HCT116 (cell line): ENCODE results near the gene VPS11. TPM values are rescaled to one million over a fixed set of nuclear protein-coding genes. Genes with fewer than 3 reads are reported as not detected.

Experiments
- ATAC-seq: fragments of 200-7000 bp; cut with Tn5 transposase; 2 replicates; pipeline ENCODE4 v1.9.1; 2020; ENCODE audit warnings: mild to moderate bottlenecking, moderate library complexity
- BruUV-seq: library from RNA; stranded (reverse); fragments of 400-500 nt; replicated peaks from 2 replicates; lab custom pipeline; 2021; lab: Mats Ljungman, UMichigan
- CTCF ChIA-PET: fragments of 300-600 bp; sonication (Branson Sonifier 250); formaldehyde crosslinking; loops from one replicate; lab custom pipeline; 2021; ENCODE audit warnings: antibody characterized with exemption; lab: Charles Lee
- POLR2A ChIA-PET: fragments of 300-600, 350-600 bp; sonication (Branson Sonifier 250); formaldehyde crosslinking; loops from one replicate; lab custom pipeline; 2021; ENCODE audit warnings: antibody characterized with exemption; lab: Charles Lee
- RAD21 ChIA-PET, 2 experiments: fragments of 300-600 bp; sonication (Branson Sonifier 250); formaldehyde crosslinking; loops; one replicate each; lab custom pipeline; 2023; ENCODE audit warnings: low total read pairs in 2 of 2; ENCODE audit not compliant: uncharacterized antibody in 2 of 2, unreplicated experiment in 2 of 2, low non-redundant PET in 1 of 2; lab: Charles Lee
- DNase-seq: peaks from one replicate; pipeline ENCODE4 v3.0.0-alpha.2; 2010; ENCODE audit warnings: low read depth, low spot score
- H2AFZ ChIP-seq: fragments of 200-600 bp; shearing (Covaris generic), sonication (generic); 2 replicates; pipeline ENCODE4 v1.6.1; 2017; ENCODE audit warnings: low read depth, mixed run types, mixed read lengths, antibody characterized with exemption, low read length; ENCODE audit not compliant: poor library complexity, severe bottlenecking
- H3K27ac ChIP-seq: 2 replicates; pipeline ENCODE4 v1.5.1; 2012; ENCODE audit warnings: low read depth, low read length
- H3K27me3 ChIP-seq: fragments of 200-600 bp; sonication (generic); 2 replicates; pipeline ENCODE4 v1.6.1; 2016; ENCODE audit warnings: mixed run types, low read length, mixed read lengths; ENCODE audit not compliant: insufficient read depth
- H3K36me3 ChIP-seq, 2 experiments: fragments of 200-500 bp in 1 of 2; fragments of 200-600 bp in 1 of 2; sonication (Bioruptor generic) in 1 of 2; sonication (generic) in 1 of 2; 2 replicates each; pipeline versions ENCODE4 v1.5.1 to v1.6.1; 2014 to 2016; ENCODE audit warnings: low read length in 2 of 2, inconsistent platforms in 1 of 2, mixed read lengths in 1 of 2, mixed run types in 1 of 2; ENCODE audit not compliant: insufficient read depth in 2 of 2, control insufficient read depth in 1 of 2
- H3K4me1 ChIP-seq, 2 experiments: fragments of 200-600 bp in 1 of 2; sonication (generic) in 1 of 2; 2 replicates each; pipeline versions ENCODE4 v1.5.1 to v1.6.1; 2012 to 2017; ENCODE audit warnings: low read length in 2 of 2, inconsistent platforms in 1 of 2, mild to moderate bottlenecking in 1 of 2, mixed read lengths in 1 of 2, mixed run types in 1 of 2, moderate library complexity in 1 of 2; ENCODE audit not compliant: insufficient read depth in 2 of 2, control insufficient read depth in 1 of 2
- H3K4me2 ChIP-seq: fragments of 200-600 bp; sonication (generic); 2 replicates; pipeline ENCODE4 v1.6.1; 2017; ENCODE audit warnings: mixed run types, low read length, mixed read lengths
- H3K4me3 ChIP-seq, 2 experiments: fragments of 200-600 bp in 1 of 2; sonication (generic) in 1 of 2; replicated peaks in 1 of 2; 2 replicates each; pipeline ENCODE4 v1.5.1; 2011 to 2016; ENCODE audit warnings: low read length in 2 of 2, control low read depth in 1 of 2, low read depth in 1 of 2, mild to moderate bottlenecking in 1 of 2, mixed read lengths in 1 of 2, mixed run types in 1 of 2
- H3K79me2 ChIP-seq: fragments of 200-600 bp; sonication (generic); 2 replicates; pipeline ENCODE4 v1.6.1; 2017; ENCODE audit warnings: mild to moderate bottlenecking, mixed run types, low read length, moderate library complexity, mixed read lengths; ENCODE audit not compliant: insufficient read depth
- H3K9ac ChIP-seq: fragments of 200-600 bp; sonication (generic); 2 replicates; pipeline ENCODE4 v1.6.1; 2016; ENCODE audit warnings: low read length, mixed read lengths
- H3K9me2 ChIP-seq: fragments of 200-600 bp; sonication (generic), shearing (Covaris generic); 2 replicates; pipeline ENCODE4 v1.6.1; 2017; ENCODE audit warnings: mixed run types, mild to moderate bottlenecking, moderate library complexity; ENCODE audit not compliant: insufficient read depth
- H3K9me3 ChIP-seq, 2 experiments: fragments of 200-500 bp in 1 of 2; fragments of 200-600 bp in 1 of 2; sonication (Bioruptor generic) in 1 of 2; sonication (generic) in 1 of 2; 2 replicates each; pipeline ENCODE4 v1.6.1; 2014 to 2017; ENCODE audit warnings: low read length in 2 of 2, mixed read lengths in 2 of 2, inconsistent platforms in 1 of 2, low read depth in 1 of 2, mild to moderate bottlenecking in 1 of 2, mixed run types in 1 of 2, moderate library complexity in 1 of 2; ENCODE audit not compliant: control insufficient read depth in 1 of 2, insufficient read depth in 1 of 2
- H4K20me1 ChIP-seq: fragments of 200-600 bp; sonication (generic), shearing (Covaris generic); 2 replicates; pipeline ENCODE4 v1.6.1; 2017; ENCODE audit warnings: mixed run types, mild to moderate bottlenecking, moderate library complexity; ENCODE audit not compliant: insufficient read depth
- ATF3 ChIP-seq: IDR thresholded peaks from 2 replicates; pipeline ENCODE4 v1.6.1; 2012
- CBX3 ChIP-seq: IDR thresholded peaks from 2 replicates; pipeline ENCODE4 v1.6.1; 2012; ENCODE audit warnings: low read depth
- CEBPB ChIP-seq: IDR thresholded peaks from 2 replicates; pipeline ENCODE4 v1.6.1; 2012; ENCODE audit warnings: low read depth
- CTCF ChIP-seq, 3 experiments: fragments of 200-600 bp in 1 of 3; sonication (generic) in 1 of 3; IDR thresholded peaks in 2 of 3; conservative IDR thresholded peaks in 1 of 3; 2 replicates each; pipeline ENCODE4 v1.5.1; 2012 to 2017; ENCODE audit warnings: low read depth in 2 of 3, low read length in 2 of 3, antibody characterized with exemption in 1 of 3, borderline replicate concordance in 1 of 3, control low read depth in 1 of 3, mild to moderate bottlenecking in 1 of 3, mixed read lengths in 1 of 3, mixed run types in 1 of 3, moderate library complexity in 1 of 3; ENCODE audit not compliant: insufficient read depth in 1 of 3
- EGR1 ChIP-seq: IDR thresholded peaks from 2 replicates; pipeline ENCODE4 v1.6.1; 2012; ENCODE audit warnings: low read depth
- EZH2 ChIP-seq: fragments of 200-600 bp; sonication (generic); IDR thresholded peaks from 2 replicates; pipeline ENCODE4 v1.6.1; 2017; ENCODE audit warnings: antibody characterized with exemption, mixed run types
- EZH2phosphoT487 ChIP-seq: fragments of 200-600 bp; IDR thresholded peaks from 2 replicates; pipeline ENCODE4 v1.6.1; 2018; ENCODE audit warnings: antibody characterized with exemption, borderline replicate concordance
- FOSL1 ChIP-seq: IDR thresholded peaks from 2 replicates; pipeline ENCODE4 v1.6.1; 2012; ENCODE audit warnings: low read depth
- JUND ChIP-seq: IDR thresholded peaks from 2 replicates; pipeline ENCODE4 v1.6.1; 2012
- MAX ChIP-seq: IDR thresholded peaks from 2 replicates; pipeline ENCODE4 v1.6.1; 2012
- POLR2A ChIP-seq: IDR thresholded peaks from 2 replicates; pipeline ENCODE4 v1.7.0; 2011; ENCODE audit warnings: borderline replicate concordance; ENCODE audit not compliant: insufficient read depth, insufficient read length; ENCODE audit errors: extremely low read depth
- POLR2AphosphoS5 ChIP-seq: IDR thresholded peaks from 2 replicates; pipeline ENCODE4 v1.6.1; 2011; ENCODE audit warnings: mild to moderate bottlenecking, low read depth, low read length, moderate library complexity
- RAD21 ChIP-seq: IDR thresholded peaks from 2 replicates; pipeline ENCODE4 v1.6.1; 2012; ENCODE audit warnings: low read depth, mild to moderate bottlenecking
- SIN3A ChIP-seq: IDR thresholded peaks from 2 replicates; pipeline ENCODE4 v1.6.1; 2012; ENCODE audit warnings: low read depth
- SP1 ChIP-seq: IDR thresholded peaks from 2 replicates; pipeline ENCODE4 v1.6.1; 2012; ENCODE audit warnings: low read depth
- SRF ChIP-seq: IDR thresholded peaks from 2 replicates; pipeline ENCODE4 v1.6.1; 2012; ENCODE audit warnings: low read depth
- YY1 ChIP-seq: IDR thresholded peaks from 2 replicates; pipeline ENCODE4 v1.6.1; 2011; ENCODE audit warnings: low read length, low read depth, moderate library complexity, mild to moderate bottlenecking; ENCODE audit not compliant: insufficient replicate concordance; ENCODE audit errors: extremely low read depth
- ZNF274 ChIP-seq: fragments of 200-500 bp; sonication (Bioruptor generic); IDR thresholded peaks from 2 replicates; pipeline ENCODE4 v1.6.1; 2014; ENCODE audit warnings: mild to moderate bottlenecking, low read depth, low read length, inconsistent platforms
- intact Hi-C: fragments of 100-400 bp; cut with micrococcal nuclease; formaldehyde crosslinking; loops from 2 replicates; pipeline ENCODE4 v1.10.0; 2022
- total RNA-seq: library from RNA; stranded (reverse); gene quantifications from one replicate; pipeline ENCODE4 v1.2.1, GENCODE V29; 2021; ENCODE audit not compliant: unreplicated experiment

Gene VPS11
- total RNA-seq, 1 experiment from 2014 or later: 20.4 TPM

- Histone ChIP-seq H3K9me3 (no peaks in the 10 kb centered on the region), H3K4me1 (peaks cover 30 to 40% of the 10 kb centered on the region in 2 experiments), H3K27me3 (no peaks in the 10 kb centered on the region), H3K4me3 (peak overlapping the region; percentile 58 to 78), H2AFZ (no peak overlapping the region), H3K27ac (peak overlapping the region; percentile 96; the same call in 1 of the 2 replicates), H3K9me2 (no peaks in the 10 kb centered on the region), H3K36me3 (peaks cover 10 to 25% of the 10 kb centered on the region in 2 experiments; a peak in 3 of 4 replicates), H3K4me2 (peak overlapping the region; percentile 89), H3K79me2 (peaks cover 37% of the 10 kb centered on the region), H3K9ac (peak overlapping the region; percentile 81; the same call in 1 of the 2 replicates), H4K20me1 (no peaks in the 10 kb centered on the region)
- RAD21 ChIA-PET: no interaction called here
- no TSS peak for BruUV-seq
- TF ChIP-seq RAD21 (no peak), MAX (no peak), FOSL1 (no peak), ATF3 (no peak), JUND (no peak), YY1 (no peak), ZNF274 (no peak), SRF (no peak), CBX3 (no peak), SP1 (no peak), EZH2 (no peak), POLR2AphosphoS5 (no peak), CEBPB (no peak), SIN3A (no peak), CTCF (IDR thresholded peaks at IDR 0.05 in 2 of 3, conservative IDR thresholded peaks at IDR 0.05 in 1 of 3; ENCODE audit: borderline replicate concordance in 1 of 3, insufficient read depth in 1 of 3, low read depth in 2 of 3, low read length in 2 of 3) (no peak), EZH2phosphoT487 (no peak), POLR2A (no peak), EGR1 (no peak)
- CTCF ChIA-PET: interaction anchor here (0.6 to 0.7 kb wide), 2 partner anchors 229 to 332 kb away, joined by 4 to 5 read pairs; no protein-coding TSS in a partner anchor
- POLR2A ChIA-PET: no interaction called here
- no peak for ATAC-seq
- DNase-seq: no peak
- intact Hi-C loops: loop anchor here (2.0 to 10.0 kb wide), 6 partner anchors 69 to 373 kb away; partner anchors contain the start of genes NLRX1 and USP2
These were observed 32.1 kb downstream of the VPS11 start for GRCh38 chr11:119099711-119100110.
